ENCODE results near the gene FUT8. TPM values are rescaled to one million over a fixed set of nuclear protein-coding genes. Genes with fewer than 3 reads are reported as not detected.
"Not testable (repeated sequence)": the region's sequence is repeated elsewhere in the genome, so short reads cannot be mapped to it uniquely, and the experiment has no call there.

The FUT8 gene
- total RNA-seq, 2 experiments from 2014 or later: 70.9 to 79.2 TPM

DNA sequence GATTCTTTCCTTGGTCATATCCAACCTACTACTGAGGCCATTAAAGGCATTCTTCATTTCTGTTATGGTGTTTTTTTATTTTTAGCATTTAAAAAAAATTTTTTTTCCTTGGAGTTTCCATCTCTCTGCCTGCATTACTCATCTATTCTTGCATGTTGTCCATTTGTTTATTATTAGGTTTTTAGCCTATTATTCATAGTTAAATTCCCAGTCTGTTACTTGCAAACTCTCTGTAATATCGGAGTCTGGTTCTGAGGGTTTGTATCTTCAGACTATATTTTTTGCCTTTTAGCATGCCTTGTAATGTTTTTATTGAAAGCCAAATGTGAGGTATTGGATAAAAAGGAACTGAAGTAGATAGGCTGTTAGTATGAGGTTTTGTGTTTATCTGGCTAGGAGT, 284.3 kb downstream of the FUT8 start:
- Mint-ChIP-seq H3K36me3 (ENCODE audit: low read depth) (peaks cover 20% of the 10 kb centered on the region), H3K4me1 (no peaks in the 10 kb centered on the region), H3K27me3 (no peaks in the 10 kb centered on the region), H3K27ac (no peak overlapping the region), H3K4me3 (no peak overlapping the region), H3K9me3 (peaks cover 3% of the 10 kb centered on the region)
- POLR2A ChIA-PET: no interaction called here
- no peak for DNase-seq
- CTCF ChIA-PET: no interaction called here

DNA sequence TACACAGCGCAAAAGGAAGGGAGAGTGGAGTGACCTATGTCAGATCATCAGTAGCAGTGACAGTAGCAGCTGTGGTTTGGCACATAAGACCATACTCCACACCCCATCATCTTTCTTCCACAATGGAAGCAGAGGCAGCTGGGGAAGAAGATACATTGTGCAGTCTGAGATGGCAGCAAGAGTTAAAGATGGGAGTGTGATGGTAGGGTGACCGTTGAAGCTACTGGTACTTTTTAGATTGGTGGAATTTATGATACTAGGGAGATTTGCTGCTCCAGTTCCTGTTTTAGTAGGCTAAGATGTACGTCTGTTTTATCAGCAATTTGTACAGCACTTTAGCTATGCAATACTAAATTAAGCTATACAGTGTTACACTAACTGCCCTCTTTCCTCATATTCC, 291.0 kb downstream of the FUT8 start:
- Mint-ChIP-seq H3K27me3 (no peaks in the 10 kb centered on the region), H3K4me3 (no peak overlapping the region), H3K9me3 (peaks cover 13% of the 10 kb centered on the region), H3K27ac (no peak overlapping the region), H3K36me3 (ENCODE audit: low read depth) (peaks cover 36% of the 10 kb centered on the region), H3K4me1 (peaks cover 6% of the 10 kb centered on the region)
- ChIA-PET POLR2A (interaction anchor here (0.6 kb wide), 1 partner anchor 428 kb away, joined by 3 read pairs; no protein-coding TSS in a partner anchor), CTCF (interaction anchor here (0.5 to 1.2 kb wide), 2 partner anchors 256 to 273 kb away, joined by 3 read pairs; no protein-coding TSS in a partner anchor)
- DNase-seq: no peak

DNA sequence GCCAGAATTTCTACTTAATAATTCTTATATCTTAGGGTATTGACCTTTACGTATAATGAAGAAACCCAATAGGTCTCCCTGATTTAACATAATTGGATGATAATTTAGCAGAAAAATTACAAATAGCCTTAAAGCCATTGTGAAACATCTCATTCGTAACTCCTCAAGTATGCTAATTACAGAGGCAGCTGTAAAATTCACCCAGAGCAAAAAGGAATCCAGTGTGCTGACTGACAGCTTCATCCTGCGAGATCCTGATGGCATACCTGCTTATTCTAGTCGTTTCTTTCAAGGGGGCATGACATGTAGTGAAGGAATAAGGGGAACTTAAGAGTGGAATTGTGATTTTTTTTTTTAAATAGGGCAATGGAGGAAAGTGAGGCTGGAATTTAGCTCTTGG, 291.5 kb downstream of the FUT8 start:
- CTCF ChIA-PET: interaction anchor here (0.5 to 1.2 kb wide), 2 partner anchors 255 to 273 kb away, joined by 3 read pairs; no protein-coding TSS in a partner anchor
- Mint-ChIP-seq H3K27ac (no peak overlapping the region), H3K36me3 (ENCODE audit: low read depth) (peaks cover 39% of the 10 kb centered on the region), H3K4me1 (peaks cover 6% of the 10 kb centered on the region), H3K4me3 (no peak overlapping the region), H3K9me3 (peaks cover 15% of the 10 kb centered on the region), H3K27me3 (no peaks in the 10 kb centered on the region)
- DNase-seq: no peak
- POLR2A ChIA-PET: interaction anchor here (0.6 kb wide), 1 partner anchor 428 kb away, joined by 3 read pairs; no protein-coding TSS in a partner anchor

DNA sequence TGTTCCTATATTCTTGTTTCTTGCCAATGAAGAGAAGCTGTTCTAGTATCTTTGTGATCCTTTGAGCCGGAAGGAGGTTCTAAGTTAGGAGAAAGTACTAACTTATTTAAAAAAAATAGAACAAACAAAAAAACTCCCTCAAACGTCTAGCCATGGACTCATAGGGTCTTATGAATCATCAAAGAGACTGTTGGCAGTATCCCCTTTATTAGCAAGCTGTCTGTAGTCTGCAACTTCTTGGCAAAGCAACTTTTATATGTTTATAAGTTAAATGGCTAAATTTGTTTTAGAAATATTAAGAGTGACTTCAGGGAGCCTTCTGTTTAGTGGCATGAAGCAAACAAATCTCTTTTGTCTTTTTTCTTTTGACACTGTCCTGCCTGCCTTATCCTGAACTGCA, 291.9 kb downstream of the FUT8 start:
- ChIA-PET POLR2A (no interaction called here), CTCF (no interaction called here)
- DNase-seq: no peak
- H3K27me3 Mint-ChIP-seq: no peaks in the 10 kb centered on the region
- H3K4me3 Mint-ChIP-seq: no peak overlapping the region
- H3K27ac Mint-ChIP-seq: no peak overlapping the region
- peaks cover 15% of the 10 kb centered on the region for H3K9me3 Mint-ChIP-seq
- H3K4me1 Mint-ChIP-seq: peaks cover 6% of the 10 kb centered on the region
- peaks cover 43% of the 10 kb centered on the region for H3K36me3 Mint-ChIP-seq (ENCODE audit: low read depth)

DNA sequence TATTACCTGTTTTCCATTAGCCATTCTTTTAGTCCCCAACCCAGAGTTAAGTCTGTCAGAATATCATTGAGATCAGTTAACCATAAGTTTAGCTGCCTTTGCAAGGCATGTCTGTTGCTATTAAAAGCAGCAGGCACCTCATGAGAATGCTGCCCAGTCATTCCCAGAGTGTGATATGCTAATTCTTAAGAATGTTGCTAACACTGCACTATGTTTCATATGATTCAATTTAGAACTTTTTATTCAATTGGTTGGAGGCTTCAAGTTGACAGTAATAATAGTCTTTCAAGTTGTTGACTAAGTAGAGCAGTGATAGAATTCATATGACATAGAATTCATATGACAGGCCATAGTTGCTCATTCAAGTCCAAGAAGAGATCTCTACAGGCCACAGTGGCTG, 292.3 kb downstream of the FUT8 start:
- POLR2A ChIA-PET: no interaction called here
- CTCF ChIA-PET: no interaction called here
- no peak overlapping the region for H3K4me3 Mint-ChIP-seq
- peaks cover 6% of the 10 kb centered on the region for H3K4me1 Mint-ChIP-seq
- no peaks in the 10 kb centered on the region for H3K27me3 Mint-ChIP-seq
- H3K27ac Mint-ChIP-seq: no peak overlapping the region
- peaks cover 15% of the 10 kb centered on the region for H3K9me3 Mint-ChIP-seq
- DNase-seq: no peak
- peaks cover 44% of the 10 kb centered on the region for H3K36me3 Mint-ChIP-seq (ENCODE audit: low read depth)

DNA sequence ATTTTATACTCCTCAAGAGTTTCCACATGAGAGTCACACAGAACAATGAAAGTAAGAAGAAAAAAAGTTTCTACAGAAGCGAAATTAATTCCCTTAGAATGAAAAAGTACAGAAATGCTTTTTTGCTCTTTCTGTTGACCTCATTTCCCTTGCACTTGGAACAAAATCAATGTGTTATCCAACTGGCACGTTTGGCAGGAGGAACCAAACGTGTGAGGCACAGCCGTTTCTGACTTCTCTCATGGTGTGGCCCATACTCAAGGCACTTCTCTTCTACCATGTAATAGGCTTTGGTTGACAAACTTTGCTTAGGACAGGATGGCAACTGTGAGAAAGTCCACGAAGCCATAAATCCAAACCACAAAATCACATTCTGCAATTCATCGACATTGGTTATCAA, 297.0 kb downstream of the FUT8 start:
- H3K9me3 Mint-ChIP-seq: peaks cover 24% of the 10 kb centered on the region
- no peak overlapping the region for H3K4me3 Mint-ChIP-seq
- H3K27ac Mint-ChIP-seq: no peak overlapping the region
- DNase-seq: no peak
- CTCF ChIA-PET: no interaction called here
- no peaks in the 10 kb centered on the region for H3K27me3 Mint-ChIP-seq
- POLR2A ChIA-PET: no interaction called here
- H3K36me3 Mint-ChIP-seq (ENCODE audit: low read depth): peaks cover 50% of the 10 kb centered on the region
- peaks cover 10% of the 10 kb centered on the region for H3K4me1 Mint-ChIP-seq

DNA sequence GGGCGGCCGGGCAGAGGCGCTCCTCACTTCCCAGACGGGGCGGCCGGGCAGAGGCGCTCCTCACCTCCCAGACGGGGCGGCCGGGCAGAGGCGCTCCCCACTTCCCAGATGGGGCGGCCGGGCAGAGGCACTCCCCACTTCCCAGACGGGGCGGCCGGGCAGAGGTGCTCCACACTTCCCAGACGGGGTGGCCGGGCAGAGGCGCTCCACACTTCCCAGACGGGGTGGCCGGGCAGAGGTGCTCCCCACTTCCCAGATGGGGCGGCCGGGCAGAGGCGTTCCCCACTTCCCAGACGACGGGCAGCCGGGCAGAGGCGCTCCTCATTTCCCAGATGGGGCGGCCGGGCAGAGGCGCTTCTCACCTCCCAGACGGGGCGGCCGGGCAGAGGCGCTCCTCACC, 304.3 kb downstream of the FUT8 start:
- DNase-seq, H3K27me3 Mint-ChIP-seq, H3K4me3 Mint-ChIP-seq, POLR2A ChIA-PET, H3K4me1 Mint-ChIP-seq, CTCF ChIA-PET, H3K27ac Mint-ChIP-seq: not testable (repeated sequence)
- H3K9me3 Mint-ChIP-seq: peaks cover 40% of the 10 kb centered on the region
- H3K36me3 Mint-ChIP-seq (ENCODE audit: low read depth): peaks cover 67% of the 10 kb centered on the region

DNA sequence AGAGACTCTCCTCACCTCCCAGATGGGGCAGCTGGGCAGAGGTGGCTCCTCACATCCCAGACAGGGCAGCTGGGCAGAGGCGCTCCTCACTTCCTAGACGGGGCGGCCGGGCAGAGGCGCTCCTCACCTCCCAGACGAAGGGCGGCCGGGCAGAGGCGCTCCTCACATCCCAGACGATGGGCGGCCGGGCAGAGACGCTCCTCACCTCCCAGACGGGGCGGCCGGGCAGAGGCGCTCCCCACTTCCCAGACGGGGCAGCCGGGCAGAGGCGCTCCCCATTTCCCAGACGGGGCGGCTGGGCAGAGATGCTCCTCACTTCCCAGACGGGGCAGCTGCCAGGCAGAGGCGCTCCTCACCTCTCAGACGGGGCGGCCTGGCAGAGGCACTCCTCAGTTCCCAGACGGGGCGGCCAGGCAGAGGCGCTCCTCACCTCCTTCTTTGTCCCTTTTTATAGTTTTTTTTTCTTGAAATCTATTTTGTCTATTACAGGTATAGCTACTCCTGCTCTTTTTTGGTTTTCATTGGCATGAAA, 304.9 kb downstream of the FUT8 start:
- POLR2A ChIA-PET: interaction anchor here (0.7 kb wide), 1 partner anchor 129 kb away, joined by 3 read pairs; no protein-coding TSS in a partner anchor
- H3K4me3 Mint-ChIP-seq, H3K27me3 Mint-ChIP-seq, DNase-seq, H3K27ac Mint-ChIP-seq: not testable (repeated sequence)
- CTCF ChIA-PET: interaction anchor here (0.6 to 0.8 kb wide), 2 partner anchors 200 to 381 kb away, joined by 3 read pairs; no protein-coding TSS in a partner anchor
- Mint-ChIP-seq H3K36me3 (ENCODE audit: low read depth) (peaks cover 73% of the 10 kb centered on the region), H3K9me3 (peaks cover 43% of the 10 kb centered on the region), H3K4me1 (peaks cover 10% of the 10 kb centered on the region)

DNA sequence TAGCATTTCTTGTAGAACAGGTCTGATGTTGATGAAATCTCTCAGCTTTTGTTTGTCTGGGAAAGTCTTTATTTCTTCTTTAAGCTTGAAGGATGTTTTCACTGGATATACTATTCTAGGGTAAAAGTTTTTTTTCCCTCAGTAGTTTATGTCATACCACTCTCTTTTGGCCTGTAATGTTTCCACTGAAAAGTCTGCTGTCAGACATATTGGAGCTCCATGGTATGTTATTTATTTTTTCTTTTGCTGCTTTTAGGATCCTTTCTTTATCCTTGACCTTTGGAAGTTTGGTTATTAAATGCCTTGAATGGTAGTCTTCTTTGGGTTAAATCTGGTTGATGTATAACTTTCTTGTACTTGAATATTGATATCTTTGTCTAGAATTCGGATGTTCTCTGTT, 306.1 kb downstream of the FUT8 start:
- DNase-seq: no peak
- Mint-ChIP-seq H3K27ac (no peak overlapping the region), H3K27me3 (no peaks in the 10 kb centered on the region), H3K4me3 (no peak overlapping the region), H3K9me3 (peaks cover 43% of the 10 kb centered on the region), H3K36me3 (ENCODE audit: low read depth) (peaks cover 74% of the 10 kb centered on the region), H3K4me1 (peaks cover 19% of the 10 kb centered on the region)
- CTCF ChIA-PET: interaction anchor here (0.7 kb wide), 2 partner anchors 13 to 73 kb away, joined by 3 to 4 read pairs; no protein-coding TSS in a partner anchor
- POLR2A ChIA-PET: no interaction called here

DNA sequence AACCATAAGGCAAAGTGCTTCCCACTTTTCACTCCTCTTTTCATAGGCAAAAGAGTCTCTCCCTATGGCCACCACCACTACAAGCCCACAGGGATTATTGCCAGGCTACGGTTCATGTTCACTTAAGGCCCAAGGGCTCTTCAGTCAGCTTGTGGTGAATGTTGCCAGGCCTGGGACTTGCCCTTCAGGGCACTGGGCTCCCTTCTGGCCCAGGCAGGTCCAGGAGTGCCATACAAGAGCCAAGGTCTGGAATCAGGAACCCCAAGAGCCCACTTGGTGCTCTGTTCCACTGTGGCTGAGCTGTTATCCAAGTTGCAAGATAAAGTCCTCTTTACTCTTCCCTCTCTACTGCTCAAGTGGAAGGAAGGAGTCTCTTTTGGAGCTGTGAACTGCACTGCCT, 307.6 kb downstream of the FUT8 start:
- ChIA-PET POLR2A (no interaction called here), CTCF (no interaction called here)
- no peak for DNase-seq
- peaks cover 36% of the 10 kb centered on the region for H3K9me3 Mint-ChIP-seq
- H3K27ac Mint-ChIP-seq: no peak overlapping the region
- peaks cover 29% of the 10 kb centered on the region for H3K4me1 Mint-ChIP-seq
- H3K36me3 Mint-ChIP-seq (ENCODE audit: low read depth): peaks cover 75% of the 10 kb centered on the region
- H3K4me3 Mint-ChIP-seq: no peak overlapping the region
- H3K27me3 Mint-ChIP-seq: no peaks in the 10 kb centered on the region

DNA sequence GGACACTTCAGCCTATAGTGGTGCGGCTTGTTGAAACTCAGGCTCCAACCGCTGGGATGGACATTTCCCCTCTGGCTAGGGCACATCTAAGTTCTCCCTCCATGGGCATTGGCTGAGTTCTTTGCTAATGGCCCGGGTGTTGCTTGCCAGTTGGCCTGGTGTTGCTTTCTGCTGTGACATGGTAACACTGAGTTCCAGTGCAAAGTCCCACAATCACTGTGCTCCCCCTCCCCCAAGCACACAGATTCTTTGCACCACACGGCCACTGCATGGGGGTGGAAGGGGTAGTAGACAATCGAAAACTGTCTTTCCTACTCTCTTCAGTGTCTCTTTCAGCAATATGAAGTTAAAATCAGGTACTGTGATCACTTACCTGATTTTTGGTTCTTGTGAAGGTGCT, 308.2 kb downstream of the FUT8 start:
- Mint-ChIP-seq H3K4me1 (peaks cover 29% of the 10 kb centered on the region), H3K36me3 (ENCODE audit: low read depth) (peaks cover 75% of the 10 kb centered on the region), H3K27ac (no peak overlapping the region), H3K27me3 (no peaks in the 10 kb centered on the region), H3K9me3 (peaks cover 30% of the 10 kb centered on the region), H3K4me3 (no peak overlapping the region)
- ChIA-PET CTCF (no interaction called here), POLR2A (no interaction called here)
- DNase-seq: no peak

DNA sequence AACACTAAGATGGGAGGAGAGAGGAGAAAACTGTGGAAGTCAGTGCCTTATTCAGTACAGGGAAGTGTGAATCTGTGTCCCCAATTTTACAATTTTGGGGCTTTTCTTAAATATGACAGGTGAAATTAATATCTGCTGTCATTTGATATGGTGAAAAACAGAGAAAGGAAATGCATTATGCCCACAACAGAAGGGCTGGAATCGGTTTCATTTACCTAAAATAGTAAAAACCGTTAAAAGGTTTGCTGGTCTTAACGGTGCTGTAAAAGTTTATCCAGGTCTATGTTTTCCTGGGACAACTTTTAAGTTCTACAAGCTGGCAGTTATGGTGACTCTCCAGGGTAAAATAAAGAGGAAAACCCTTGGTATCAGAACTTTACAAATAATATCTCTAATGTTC, 310.8 kb downstream of the FUT8 start:
- peak overlapping the region; percentile 85 for H3K27ac Mint-ChIP-seq

DNA sequence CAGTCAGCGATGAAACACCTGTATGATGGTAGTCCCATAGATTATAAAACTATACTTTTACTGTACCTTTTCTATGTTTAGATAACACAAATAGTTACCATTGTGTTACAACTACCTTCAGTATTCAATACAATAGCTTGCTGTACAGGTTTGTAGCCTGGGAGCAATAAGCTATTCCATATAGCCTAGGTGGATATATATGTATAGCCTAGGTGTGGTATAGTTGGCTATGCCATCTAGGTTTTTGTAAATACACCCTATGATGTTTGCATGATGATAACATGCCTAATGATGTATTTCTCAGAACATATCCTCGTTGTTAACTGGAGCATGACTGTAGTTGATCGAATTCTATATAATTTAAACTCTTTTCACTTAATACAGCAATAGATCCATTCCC, 316.1 kb downstream of the FUT8 start:
- ChIA-PET CTCF (interaction anchor here (0.6 to 1.4 kb wide), 3 partner anchors 17 to 982 kb away, joined by 3 to 4 read pairs (median 4); no protein-coding TSS in a partner anchor), POLR2A (no interaction called here)
- no peak overlapping the region for H3K27ac Mint-ChIP-seq
- no peaks in the 10 kb centered on the region for H3K27me3 Mint-ChIP-seq
- peaks cover 30% of the 10 kb centered on the region for H3K4me1 Mint-ChIP-seq
- no peak for DNase-seq
- H3K4me3 Mint-ChIP-seq: no peak overlapping the region
- peaks cover 75% of the 10 kb centered on the region for H3K36me3 Mint-ChIP-seq (ENCODE audit: low read depth)
- H3K9me3 Mint-ChIP-seq: peaks cover 27% of the 10 kb centered on the region

More for the DNA sequence above, 310.8 kb downstream of the FUT8 start:
- ChIA-PET POLR2A (no interaction called here), CTCF (no interaction called here)
- H3K4me1 Mint-ChIP-seq: peaks cover 29% of the 10 kb centered on the region
- DNase-seq: no peak
- no peaks in the 10 kb centered on the region for H3K27me3 Mint-ChIP-seq
- H3K4me3 Mint-ChIP-seq: peak overlapping the region; percentile 24
- H3K9me3 Mint-ChIP-seq: peaks cover 46% of the 10 kb centered on the region
- H3K36me3 Mint-ChIP-seq (ENCODE audit: low read depth): peaks cover 84% of the 10 kb centered on the region

DNA sequence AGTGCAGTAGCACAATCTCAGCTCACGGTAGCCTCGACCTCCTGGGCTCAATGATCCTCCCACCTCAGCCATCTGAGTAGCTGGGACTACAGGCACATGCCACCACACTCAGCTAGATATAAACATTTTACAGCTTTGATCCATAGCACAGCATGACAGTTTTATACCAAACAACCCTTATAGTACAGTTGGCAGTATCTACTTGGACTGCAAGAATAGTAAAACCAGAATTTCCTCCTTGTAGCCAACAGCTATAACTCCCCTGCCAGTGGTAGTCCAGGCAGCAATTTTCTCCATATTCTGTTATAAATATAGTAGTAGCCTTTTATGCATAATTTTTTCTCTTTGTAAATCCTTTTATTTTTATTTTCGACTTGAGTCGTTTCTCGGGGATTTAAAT, 317.0 kb downstream of the FUT8 start:
- Mint-ChIP-seq H3K27me3 (no peaks in the 10 kb centered on the region), H3K9me3 (peaks cover 26% of the 10 kb centered on the region), H3K4me3 (no peak overlapping the region), H3K27ac (no peak overlapping the region), H3K4me1 (peaks cover 24% of the 10 kb centered on the region), H3K36me3 (ENCODE audit: low read depth) (peaks cover 77% of the 10 kb centered on the region)
- CTCF ChIA-PET: interaction anchor here (1.1 to 1.4 kb wide), 3 partner anchors 16 to 574 kb away, joined by 3 to 4 read pairs (median 3); no protein-coding TSS in a partner anchor
- POLR2A ChIA-PET: no interaction called here
- DNase-seq: no peak

All from activated CD4-positive, alpha-beta T cell treated with anti-CD3 and anti-CD28 coated beads, Interleukin-2, amount 10 ng/mL, durations not matched to agents 7 days and 5 days (primary cell).